Activated effector memory CD4-positive, alpha-beta T cell treated with Interleukin-2 at 50 U/mL for 16 hours (primary cell): Measurements from ENCODE around the gene SLC34A1.
A peak's percentile ranks its signal among the peaks of the same experiment; 100 is the strongest.

Experiments
- DNase-seq: peaks from one replicate; pipeline ENCODE4 v3.0.0-alpha.2; 2020

Gene SLC34A1

DNA sequence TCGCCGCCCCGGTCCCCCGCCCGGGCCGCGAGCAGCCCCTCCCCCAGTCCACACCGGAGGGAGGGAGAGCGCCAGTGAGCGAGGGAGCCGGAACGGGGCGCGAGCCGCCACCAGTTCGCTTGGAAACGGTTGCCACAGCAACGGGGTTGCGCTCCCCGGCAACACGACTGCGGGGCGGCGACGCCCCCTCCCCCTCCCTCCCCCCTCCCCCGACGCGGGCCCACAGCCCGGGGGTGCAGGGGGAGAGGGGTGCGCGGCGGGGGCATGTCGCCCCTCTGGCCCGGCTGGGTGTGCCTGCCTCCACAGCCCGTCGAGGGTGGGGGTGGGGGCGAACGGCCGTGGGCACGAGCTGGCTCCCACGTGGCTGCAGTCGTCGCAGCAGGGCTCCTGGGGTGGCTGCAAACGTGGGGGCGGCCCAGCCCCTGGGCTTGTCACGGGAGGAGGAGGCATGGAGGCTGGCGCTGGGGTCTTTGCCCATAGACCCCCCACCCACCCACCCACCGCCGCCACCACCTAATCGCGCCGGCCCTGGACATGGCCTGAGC lies 62.9 kb downstream of the SLC34A1 start:
- peak; percentile 56 for DNase-seq

- DNase-seq: no peak
Observed at GRCh38 chr5:177447611-177448243, 63.5 kb downstream of the SLC34A1 start.
